Activated naive CD4-positive, alpha-beta T cell treated with anti-CD3 and anti-CD28 coated beads for 36 hours (primary cell): ENCODE results near the gene ZNF835. TPM values are rescaled to one million over a fixed set of nuclear protein-coding genes. Genes with fewer than 3 reads are reported as not detected.
A peak's percentile ranks its signal among the peaks of the same experiment; 100 is the strongest.

Experiments
- CTCF ChIA-PET: fragments of 350-600 bp; sonication (Branson Sonifier 250); formaldehyde crosslinking; loops from one replicate; lab custom pipeline; 2021; ENCODE audit warnings: antibody characterized with exemption; lab: Charles Lee
- DNase-seq: peaks from one replicate; pipeline ENCODE4 v3.0.0-alpha.2; 2020
- H3K27ac Mint-ChIP-seq: one replicate; pipeline ENCODE4 v1.8.0; 2021; ENCODE audit warnings: mild to moderate bottlenecking, mixed read lengths
- H3K27me3 Mint-ChIP-seq: one replicate; pipeline ENCODE4 v1.8.0; 2021; ENCODE audit warnings: low read depth, mixed read lengths
- H3K36me3 Mint-ChIP-seq: one replicate; pipeline ENCODE4 v1.8.0; 2021; ENCODE audit warnings: low read depth, mixed read lengths
- H3K4me1 Mint-ChIP-seq: one replicate; pipeline ENCODE4 v1.8.0; 2021; ENCODE audit warnings: low read depth, mixed read lengths
- H3K4me3 Mint-ChIP-seq: one replicate; pipeline ENCODE4 v1.8.0; 2021; ENCODE audit warnings: mild to moderate bottlenecking, moderate library complexity, mixed read lengths
- H3K9me3 Mint-ChIP-seq: one replicate; pipeline ENCODE4 v1.8.0; 2021; ENCODE audit warnings: mixed read lengths
- intact Hi-C: fragments of 100-400 bp; cut with micrococcal nuclease; formaldehyde crosslinking; loops from one replicate; pipeline ENCODE4 v1.15.1; 2023
- total RNA-seq, 2 experiments: library from RNA; stranded (reverse); gene quantifications; one replicate each; pipeline ENCODE4 v1.2.3, GENCODE V29; 2021

ZNF835 gene
- total RNA-seq, 2 experiments from 2014 or later, result 0.67 to 1.3 TPM

DNA sequence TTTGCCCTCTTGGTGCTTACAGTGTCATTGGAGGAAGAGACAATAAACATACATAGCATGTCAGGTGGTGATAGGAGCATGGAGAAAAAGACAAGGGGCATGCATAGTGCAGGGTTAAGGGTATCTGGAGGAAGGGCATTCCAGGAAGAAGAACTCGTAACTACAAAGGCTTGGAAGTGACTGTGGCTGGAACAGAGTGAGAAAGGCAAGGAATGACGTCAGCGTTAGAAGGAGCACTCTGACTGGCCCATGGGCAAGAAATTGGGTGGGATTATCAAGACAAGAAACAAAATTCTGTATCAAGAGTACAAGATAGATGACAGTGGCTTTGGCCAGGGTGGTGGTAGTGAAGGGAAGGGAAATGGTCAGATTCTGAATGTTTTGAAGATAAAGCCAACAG lies 17.4 kb downstream of the ZNF835 start:
- Mint-ChIP-seq H3K9me3 (peaks cover 46% of the 10 kb centered on the region), H3K27me3 (peaks cover under 1% of the 10 kb centered on the region), H3K36me3 (peaks cover 8% of the 10 kb centered on the region), H3K4me3 (no peak overlapping the region), H3K27ac (no peak overlapping the region), H3K4me1 (no peaks in the 10 kb centered on the region)
- intact Hi-C loops, result no loop called here
- CTCF ChIA-PET, result no interaction called here
- no peak for DNase-seq

- H3K27ac Mint-ChIP-seq, result no peak overlapping the region
- H3K4me3 Mint-ChIP-seq, result no peak overlapping the region
- DNase-seq, result no peak
- H3K36me3 Mint-ChIP-seq, result peaks cover 31% of the 10 kb centered on the region
- intact Hi-C loops, result no loop called here
- H3K27me3 Mint-ChIP-seq, result peaks cover 24% of the 10 kb centered on the region
- H3K4me1 Mint-ChIP-seq, result no peaks in the 10 kb centered on the region
- CTCF ChIA-PET, result no interaction called here
- peaks cover 54% of the 10 kb centered on the region for H3K9me3 Mint-ChIP-seq
These were observed 28.0 kb downstream of the ZNF835 start for GRCh38 chr19:56643460-56643955.

DNA sequence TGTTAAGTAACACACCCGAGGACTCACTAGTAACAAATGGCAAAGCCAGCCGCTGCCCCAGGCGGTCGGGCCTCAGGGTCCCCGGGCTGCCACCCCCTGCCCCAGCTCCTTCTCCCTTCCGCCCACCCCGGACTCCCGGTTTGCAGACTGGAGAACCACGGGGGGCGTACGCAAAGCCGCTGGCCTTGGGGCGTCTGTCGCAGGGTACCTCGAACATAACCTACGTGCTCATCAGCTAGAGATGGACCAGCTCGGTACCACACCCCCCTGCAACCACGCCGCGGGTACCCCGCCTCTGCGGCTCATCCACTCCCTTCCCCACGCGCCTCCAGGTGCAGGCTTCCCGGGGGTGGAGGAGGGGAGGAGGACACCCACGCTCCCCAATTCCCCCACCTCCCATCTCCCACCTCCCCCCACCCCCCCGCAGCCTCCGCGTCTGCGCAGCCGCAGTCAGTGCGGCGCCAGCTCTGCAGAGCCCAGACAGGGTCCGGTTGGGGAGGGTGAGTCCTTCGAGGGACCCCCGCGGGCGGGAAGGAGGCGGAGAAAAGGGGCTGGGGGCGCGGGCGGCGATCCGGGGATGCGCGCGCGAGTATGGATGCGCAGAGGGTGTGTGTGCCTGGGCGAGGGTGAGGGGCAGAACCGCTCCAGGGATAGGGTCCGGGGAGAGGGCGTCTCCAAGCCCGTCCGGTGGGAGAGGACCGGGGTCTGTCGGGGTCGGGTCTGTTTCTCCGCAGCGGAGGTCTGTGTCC lies 28.7 kb downstream of the ZNF835 start, which contains the start of gene SMIM17:
SMIM17 (plus strand) TSS at position 449 of the 749 bp plus-strand sequence. CDS start 2,509 bp downstream, outside the sequence.
- Mint-ChIP-seq H3K4me1 (no peaks in the 10 kb centered on the region), H3K27ac (no peak within 1 kb of the TSS), H3K9me3 (peaks cover 53% of the 10 kb centered on the region), H3K36me3 (peaks cover 30% of the 10 kb centered on the region), H3K27me3 (peaks cover 24% of the 10 kb centered on the region), H3K4me3 (no peak within 1 kb of the TSS)
- DNase-seq, result no peak
- CTCF ChIA-PET, result no interaction called here
- intact Hi-C loops, result no loop called here

DNA sequence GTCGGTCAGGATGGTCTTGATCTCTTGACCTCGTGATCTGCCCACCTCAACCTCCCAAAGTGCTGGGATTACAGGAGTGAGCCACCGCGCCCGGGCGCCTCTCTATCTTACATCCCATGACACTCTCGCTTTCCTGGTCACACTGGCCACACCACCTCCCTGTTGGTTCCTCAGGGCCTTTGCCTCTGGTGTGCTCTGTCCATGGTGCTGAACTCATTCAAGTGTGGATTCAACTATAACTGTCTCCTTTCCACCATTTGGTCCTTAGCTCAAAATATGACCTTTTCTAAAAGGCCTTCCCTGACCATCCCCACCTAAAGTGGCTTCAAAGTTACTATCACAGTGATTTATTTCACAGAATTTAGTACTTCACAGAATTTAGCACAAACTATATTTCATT lies 32.3 kb downstream of the ZNF835 start:
- peak; percentile 16 for DNase-seq
- Mint-ChIP-seq H3K36me3 (peaks cover 23% of the 10 kb centered on the region), H3K9me3 (peaks cover 47% of the 10 kb centered on the region), H3K4me1 (no peaks in the 10 kb centered on the region), H3K27me3 (peaks cover 14% of the 10 kb centered on the region), H3K4me3 (no peak overlapping the region), H3K27ac (no peak overlapping the region)
- intact Hi-C loops, result no loop called here
- CTCF ChIA-PET, result no interaction called here

DNA sequence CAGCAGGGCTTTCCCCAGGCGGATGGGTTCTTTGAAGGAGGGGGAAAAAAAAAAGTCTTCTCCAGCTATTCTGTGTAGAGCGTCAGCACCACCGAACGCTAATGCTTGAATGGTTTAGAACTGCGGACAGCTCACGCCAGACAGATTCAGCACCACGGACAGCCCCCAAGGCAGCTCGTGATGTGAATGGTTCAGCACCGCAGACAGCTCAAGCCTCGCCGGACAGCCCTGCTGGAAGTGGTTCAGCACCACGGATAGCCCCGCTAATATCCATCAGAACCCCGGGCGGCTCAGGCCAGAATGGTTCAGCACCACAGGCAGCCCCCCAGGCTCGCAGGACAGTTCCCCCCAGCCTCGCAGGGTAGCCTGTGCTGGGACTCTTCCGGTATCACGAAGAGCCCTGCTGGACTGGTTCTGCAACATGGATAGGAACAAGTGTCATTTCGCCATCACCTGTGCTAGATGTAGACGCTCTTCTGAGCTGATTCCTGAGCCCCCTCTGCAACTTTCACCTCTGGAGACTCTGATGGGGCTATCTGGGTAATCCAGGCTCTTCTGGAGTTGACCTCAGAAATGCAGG lies 33.5 kb downstream of the ZNF835 start:
- peaks cover 52% of the 10 kb centered on the region for H3K9me3 Mint-ChIP-seq
- DNase-seq, result peak; percentile 74
- no peak overlapping the region for H3K4me3 Mint-ChIP-seq

DNA sequence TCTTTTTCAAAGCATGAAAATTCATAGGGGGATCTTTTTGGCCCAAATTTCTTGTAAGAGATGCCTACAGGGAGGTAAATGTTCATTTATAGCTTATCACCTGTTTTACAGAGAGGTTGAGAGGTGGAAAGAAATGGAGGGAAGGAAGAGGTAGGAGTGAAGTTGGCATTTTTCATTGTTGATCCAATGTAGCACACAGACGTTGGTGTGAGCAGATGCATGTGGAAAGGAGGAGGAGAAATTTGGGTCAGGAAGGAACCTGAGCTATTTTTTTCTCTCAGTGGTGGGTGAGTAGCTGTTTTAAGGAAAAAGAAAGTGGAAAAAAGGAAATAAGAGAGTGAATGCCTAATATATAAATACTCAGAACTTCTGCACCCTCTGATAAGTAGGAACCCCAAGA lies 38.5 kb downstream of the ZNF835 start:
- CTCF ChIA-PET, result no interaction called here
- H3K36me3 Mint-ChIP-seq, result peaks cover 25% of the 10 kb centered on the region
- no peaks in the 10 kb centered on the region for H3K4me1 Mint-ChIP-seq
- DNase-seq, result no peak
- H3K27me3 Mint-ChIP-seq, result no peaks in the 10 kb centered on the region
- H3K9me3 Mint-ChIP-seq, result peaks cover 72% of the 10 kb centered on the region
- no peak overlapping the region for H3K27ac Mint-ChIP-seq
- intact Hi-C loops, result no loop called here
- no peak overlapping the region for H3K4me3 Mint-ChIP-seq

More for the DNA sequence above, 33.5 kb downstream of the ZNF835 start:
- intact Hi-C loops, result no loop called here
- Mint-ChIP-seq H3K27me3 (peaks cover 3% of the 10 kb centered on the region), H3K27ac (no peak overlapping the region), H3K4me1 (no peaks in the 10 kb centered on the region), H3K36me3 (peaks cover 17% of the 10 kb centered on the region)
- CTCF ChIA-PET, result no interaction called here

GRCh38 chr19:56625708-56626107 lies 45.8 kb downstream of the ZNF835 start:
- DNase-seq, result no peak
- Mint-ChIP-seq H3K4me1 (no peaks in the 10 kb centered on the region), H3K4me3 (no peak overlapping the region), H3K9me3 (peaks cover 61% of the 10 kb centered on the region), H3K27me3 (no peaks in the 10 kb centered on the region), H3K27ac (no peak overlapping the region), H3K36me3 (peaks cover 60% of the 10 kb centered on the region)
- CTCF ChIA-PET, result no interaction called here
- intact Hi-C loops, result no loop called here

DNA sequence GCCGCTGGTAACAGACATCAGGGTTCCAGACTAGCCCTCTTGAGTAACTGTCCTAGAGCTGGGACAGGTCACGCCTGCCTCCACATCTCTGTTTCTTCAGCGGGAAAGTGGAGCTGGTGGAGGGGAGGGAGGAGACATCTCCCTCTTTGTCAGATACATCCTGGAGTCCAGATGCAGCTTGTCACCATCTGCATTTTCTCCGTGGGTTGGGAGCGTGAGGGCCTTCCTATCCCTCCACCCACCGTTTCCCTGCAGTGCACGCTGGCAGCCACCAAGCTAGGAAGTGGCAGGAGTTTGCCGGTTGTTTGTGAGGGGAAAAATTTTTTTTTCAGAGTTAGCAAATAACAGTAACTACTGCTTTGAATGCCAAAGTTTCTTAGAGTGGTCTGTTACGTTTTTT lies 48.6 kb downstream of the ZNF835 start:
- DNase-seq, result no peak
- Mint-ChIP-seq H3K36me3 (peaks cover 64% of the 10 kb centered on the region), H3K9me3 (peaks cover 60% of the 10 kb centered on the region), H3K4me3 (no peak overlapping the region), H3K27ac (no peak overlapping the region), H3K4me1 (no peaks in the 10 kb centered on the region), H3K27me3 (no peaks in the 10 kb centered on the region)
- CTCF ChIA-PET, result no interaction called here
- intact Hi-C loops, result no loop called here

DNA sequence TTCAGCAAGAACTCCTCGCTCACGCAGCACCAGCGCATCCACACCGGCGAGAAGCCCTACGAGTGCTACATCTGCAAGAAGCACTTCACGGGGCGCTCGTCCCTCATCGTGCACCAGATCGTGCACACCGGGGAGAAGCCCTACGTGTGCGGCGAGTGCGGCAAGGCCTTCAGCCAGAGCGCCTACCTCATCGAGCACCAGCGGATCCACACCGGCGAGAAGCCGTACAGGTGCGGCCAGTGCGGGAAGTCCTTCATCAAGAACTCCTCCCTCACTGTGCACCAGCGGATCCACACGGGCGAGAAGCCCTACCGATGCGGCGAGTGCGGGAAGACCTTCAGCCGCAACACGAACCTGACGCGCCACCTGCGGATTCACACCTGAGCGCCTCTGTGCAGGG lies 49.2 kb downstream of the ZNF835 start:
- no peak for DNase-seq
- intact Hi-C loops, result no loop called here
- H3K4me1 Mint-ChIP-seq, result no peaks in the 10 kb centered on the region
- H3K27me3 Mint-ChIP-seq, result no peaks in the 10 kb centered on the region
- H3K9me3 Mint-ChIP-seq, result peaks cover 66% of the 10 kb centered on the region
- H3K4me3 Mint-ChIP-seq, result no peak overlapping the region
- CTCF ChIA-PET, result no interaction called here
- no peak overlapping the region for H3K27ac Mint-ChIP-seq
- H3K36me3 Mint-ChIP-seq, result peaks cover 69% of the 10 kb centered on the region

DNA sequence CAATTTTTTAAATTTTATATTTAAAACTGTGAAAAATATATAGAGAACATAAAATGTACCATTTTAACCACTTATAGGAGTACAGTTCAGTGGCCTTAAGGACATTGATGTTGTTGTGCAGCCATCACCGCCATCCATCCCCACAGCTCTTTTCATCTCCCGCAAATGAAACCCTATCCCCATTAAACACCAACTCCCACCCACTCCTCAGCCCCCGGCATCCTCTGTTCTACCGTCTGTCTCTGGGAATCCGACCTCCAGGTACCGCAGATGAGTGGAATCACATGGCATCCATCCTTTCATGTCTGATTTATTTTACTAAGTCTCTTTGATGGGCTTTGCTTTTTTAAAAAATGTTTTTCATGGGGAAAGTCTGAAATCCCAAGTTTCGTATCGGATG lies 52.4 kb downstream of the ZNF835 start:
- CTCF ChIA-PET, result no interaction called here
- H3K4me3 Mint-ChIP-seq, result no peak overlapping the region
- no peaks in the 10 kb centered on the region for H3K27me3 Mint-ChIP-seq
- H3K4me1 Mint-ChIP-seq, result no peaks in the 10 kb centered on the region
- peaks cover 76% of the 10 kb centered on the region for H3K9me3 Mint-ChIP-seq
- DNase-seq, result no peak
- intact Hi-C loops, result no loop called here
- no peak overlapping the region for H3K27ac Mint-ChIP-seq
- H3K36me3 Mint-ChIP-seq, result peaks cover 86% of the 10 kb centered on the region

DNA sequence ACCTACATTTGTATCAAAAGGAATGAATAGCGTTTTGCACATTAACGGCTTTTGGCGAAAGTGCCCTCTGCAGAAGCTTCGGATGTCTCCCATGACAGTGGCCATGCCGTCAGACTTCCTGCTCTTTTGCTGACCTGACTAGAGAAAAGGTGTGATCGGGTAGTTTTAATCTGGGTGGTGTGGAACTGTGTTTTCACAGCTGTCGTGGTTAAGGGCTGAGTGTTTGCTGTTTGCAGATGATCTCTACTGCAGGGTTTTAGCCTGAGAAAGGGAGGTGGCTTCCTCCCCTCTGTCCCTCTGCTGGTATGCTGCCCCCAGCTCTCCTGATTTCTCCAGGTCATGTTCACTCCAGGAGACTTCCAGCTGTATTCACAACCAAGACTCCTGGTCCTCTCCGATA lies 54.0 kb downstream of the ZNF835 start:
- intact Hi-C loops, result no loop called here
- CTCF ChIA-PET, result no interaction called here
- H3K27ac Mint-ChIP-seq, result no peak overlapping the region
- no peaks in the 10 kb centered on the region for H3K27me3 Mint-ChIP-seq
- no peaks in the 10 kb centered on the region for H3K4me1 Mint-ChIP-seq
- peaks cover 87% of the 10 kb centered on the region for H3K36me3 Mint-ChIP-seq
- no peak overlapping the region for H3K4me3 Mint-ChIP-seq
- DNase-seq, result no peak
- peaks cover 83% of the 10 kb centered on the region for H3K9me3 Mint-ChIP-seq

GRCh38 chr19:56613639-56614038 lies 57.9 kb downstream of the ZNF835 start:
- CTCF ChIA-PET, result interaction anchor here (0.7 kb wide), 1 partner anchor 10 kb away, joined by 4 read pairs; no protein-coding TSS in a partner anchor
- no peak for DNase-seq
- Mint-ChIP-seq H3K4me1 (no peaks in the 10 kb centered on the region), H3K9me3 (peaks cover 81% of the 10 kb centered on the region), H3K27me3 (no peaks in the 10 kb centered on the region), H3K4me3 (no peak overlapping the region), H3K36me3 (peaks cover 94% of the 10 kb centered on the region), H3K27ac (no peak overlapping the region)
- intact Hi-C loops, result no loop called here

DNA sequence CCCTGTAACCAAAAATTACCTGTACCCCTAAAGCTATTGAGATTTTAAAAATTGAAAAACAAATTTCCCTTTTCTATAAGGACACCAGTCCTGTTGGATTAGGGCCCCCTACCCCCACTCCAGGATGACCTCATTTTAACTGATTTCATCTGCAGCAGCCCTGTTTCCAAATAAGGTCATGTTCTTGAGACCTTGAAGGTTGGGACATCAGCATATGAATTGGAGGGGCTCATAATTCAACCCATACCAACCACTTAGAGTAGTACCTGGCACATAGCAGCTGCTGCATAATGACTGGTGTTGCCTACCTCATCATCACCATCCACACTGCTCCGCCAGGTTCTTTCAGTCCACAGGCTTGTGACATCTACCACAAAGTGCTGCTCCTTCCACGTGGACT lies 58.8 kb downstream of the ZNF835 start:
- CTCF ChIA-PET, result no interaction called here
- H3K27ac Mint-ChIP-seq, result no peak overlapping the region
- no peak overlapping the region for H3K4me3 Mint-ChIP-seq

More for the DNA sequence above, 58.8 kb downstream of the ZNF835 start:
- H3K36me3 Mint-ChIP-seq, result peaks cover 95% of the 10 kb centered on the region
- DNase-seq, result no peak
- intact Hi-C loops, result no loop called here
- H3K4me1 Mint-ChIP-seq, result no peaks in the 10 kb centered on the region
- H3K27me3 Mint-ChIP-seq, result no peaks in the 10 kb centered on the region
- peaks cover 82% of the 10 kb centered on the region for H3K9me3 Mint-ChIP-seq
